B cell (primary cell): ENCODE results near the gene COLGALT1. TPM values are rescaled to one million over a fixed set of nuclear protein-coding genes. Genes with fewer than 3 reads are reported as not detected.
"Not testable (repeated sequence)": the region's sequence is repeated elsewhere in the genome, so short reads cannot be mapped to it uniquely, and the experiment has no call there.

Experiments used
- ATAC-seq: fragments of 200-7000 bp; cut with Tn5 transposase; one replicate; pipeline ENCODE4 v1.10.0; 2021; ENCODE audit warnings: low read depth, mild to moderate bottlenecking, moderate number of reproducible peaks, moderate library complexity
- CTCF ChIA-PET: fragments of 350-600 bp; sonication (Branson Sonifier 250); formaldehyde crosslinking; loops from one replicate; lab custom pipeline; 2021; ENCODE audit warnings: antibody characterized with exemption, inconsistent platforms; lab: Charles Lee
- POLR2A ChIA-PET: fragments of 350-600 bp; sonication (Branson Sonifier 250); formaldehyde crosslinking; loops from one replicate; lab custom pipeline; 2021; ENCODE audit warnings: antibody characterized with exemption; lab: Charles Lee
- DNase-seq: peaks from one replicate; pipeline ENCODE4 v3.0.0; 2013
- H2AFZ ChIP-seq: 2 replicates; pipeline ENCODE4 v1.6.1; 2012; ENCODE audit warnings: mild to moderate bottlenecking, low read depth, low read length; ENCODE audit not compliant: insufficient read depth, poor library complexity, severe bottlenecking
- H3K27ac ChIP-seq, 2 donors: 1 replicate in 1 of 2; 2 replicates in 1 of 2; pipeline ENCODE4 v1.5.1; 2012 to 2013; ENCODE audit warnings: low read length in 2 of 2, mild to moderate bottlenecking in 2 of 2, moderate library complexity in 1 of 2
- H3K27me3 ChIP-seq, 4 experiments: fragments of 200-600 bp in 1 of 4; sonication (generic) in 1 of 4; replicated peaks in 1 of 4; 1 replicate in 2 of 4; 2 replicates in 2 of 4; pipeline versions ENCODE4 v1.6.1 to v1.7.0; 2013 to 2016; ENCODE audit warnings: low read length in 3 of 4, mild to moderate bottlenecking in 2 of 4, mixed read lengths in 1 of 4, moderate library complexity in 1 of 4; ENCODE audit not compliant: insufficient read depth in 4 of 4, control insufficient read depth in 3 of 4; ENCODE audit errors: control extremely low read depth in 1 of 4
- H3K36me3 ChIP-seq, 2 experiments: replicated peaks in 1 of 2; 1 replicate in 1 of 2; 2 replicates in 1 of 2; pipeline versions ENCODE4 v1.6.1 to v1.7.1; 2013; ENCODE audit warnings: low read length in 1 of 2; ENCODE audit not compliant: insufficient read depth in 2 of 2, control insufficient read depth in 1 of 2; ENCODE audit errors: control extremely low read depth in 1 of 2, extremely low read depth in 1 of 2
- H3K4me1 ChIP-seq, 2 donors: fragments of 200-600 bp in 1 of 2; sonication (generic) in 1 of 2; 1 replicate in 1 of 2; 2 replicates in 1 of 2; pipeline versions ENCODE4 v1.5.1 to v1.6.1; 2013 to 2017; ENCODE audit warnings: low read length in 2 of 2; ENCODE audit not compliant: control insufficient read depth in 2 of 2, insufficient read depth in 2 of 2
- H3K4me2 ChIP-seq: replicated peaks from 2 replicates; pipeline ENCODE3; 2012; ENCODE audit warnings: mild to moderate bottlenecking, low read depth, low read length; ENCODE audit not compliant: poor library complexity, severe bottlenecking
- H3K4me3 ChIP-seq, 5 experiments: fragments of 200-600 bp in 1 of 5; sonication (generic) in 1 of 5; 1 replicate in 3 of 5; 2 replicates in 2 of 5; pipeline versions ENCODE4 v1.5.1 to v1.7.0; 2011 to 2016; ENCODE audit warnings: low read length in 4 of 5, mild to moderate bottlenecking in 4 of 5, low read depth in 2 of 5, control low read depth in 1 of 5, moderate library complexity in 1 of 5; ENCODE audit not compliant: insufficient read depth in 1 of 5; ENCODE audit errors: control extremely low read depth in 1 of 5, extremely low read depth in 1 of 5
- H3K79me2 ChIP-seq: fragments of 200-600 bp; sonication (generic); one replicate; pipeline ENCODE4 v1.6.0; 2016; ENCODE audit warnings: low read length; ENCODE audit not compliant: control insufficient read depth, insufficient read depth
- H3K9ac ChIP-seq: fragments of 200-600 bp; sonication (generic); 2 replicates; pipeline ENCODE4 v1.6.1; 2017; ENCODE audit warnings: mild to moderate bottlenecking, low read length, moderate library complexity
- H3K9me3 ChIP-seq, 3 donors: one replicate each; pipeline versions ENCODE4 v1.6.1 to v1.7.1; 2013; ENCODE audit warnings: low read length in 2 of 3; ENCODE audit not compliant: control insufficient read depth in 2 of 3, insufficient read depth in 1 of 3; ENCODE audit errors: control extremely low read depth in 1 of 3
- H4K20me1 ChIP-seq: 2 replicates; pipeline ENCODE4 v1.6.0; 2012; ENCODE audit warnings: mild to moderate bottlenecking, low read length; ENCODE audit not compliant: insufficient read depth, control insufficient read depth, poor library complexity, severe bottlenecking
- H3K27ac Mint-ChIP-seq: one replicate; pipeline ENCODE4 v1.8.0; 2021; ENCODE audit warnings: mixed read lengths
- H3K27me3 Mint-ChIP-seq: one replicate; pipeline ENCODE4 v1.8.0; 2021; ENCODE audit warnings: mixed read lengths
- H3K4me1 Mint-ChIP-seq: one replicate; pipeline ENCODE4 v1.8.0; 2021; ENCODE audit warnings: mixed read lengths
- H3K4me3 Mint-ChIP-seq: one replicate; pipeline ENCODE4 v1.8.0; 2021; ENCODE audit warnings: mixed read lengths
- H3K9me3 Mint-ChIP-seq: one replicate; pipeline ENCODE4 v1.8.0; 2022; ENCODE audit warnings: mixed read lengths; ENCODE audit not compliant: insufficient read depth
- EZH2 ChIP-seq: IDR thresholded peaks from 2 replicates; pipeline ENCODE4 v1.6.1; 2012; ENCODE audit warnings: borderline replicate concordance, low read depth, mild to moderate bottlenecking, moderate library complexity, low read length; ENCODE audit not compliant: insufficient read depth, poor library complexity, severe bottlenecking
- WGBS: methylation state at CpG from one replicate; pipeline ENCODE4 v1.1.5; 2013; ENCODE audit warnings: missing lambda C conversion rate; ENCODE audit not compliant: insufficient coverage; 5-methylcytosine and 5-hydroxymethylcytosine counted together
- intact Hi-C: fragments of 100-400 bp; cut with micrococcal nuclease; formaldehyde crosslinking; loops from one replicate; pipeline ENCODE4 v1.10.0; 2022
- polyA minus RNA-seq: library from RNA; depleted of rRNA, polyadenylated mRNA; stranded (reverse); fragments of >200 nt; gene quantifications from 2 replicates; pipeline ENCODE4 v1.2.3, GENCODE V29; 2012
- polyA plus RNA-seq: library from polyadenylated mRNA; depleted of rRNA; stranded (reverse); fragments of >200 nt; gene quantifications from 2 replicates; pipeline ENCODE4 v1.2.3, GENCODE V29; 2012
- total RNA-seq, 2 donors: library from RNA; stranded (reverse); fragments of 120-200 nt in 1 of 2; gene quantifications; 1 replicate in 1 of 2; 2 replicates in 1 of 2; pipeline versions ENCODE4 v1.2.3 to v1.2.4, GENCODE V29; 2013 to 2022
- TF ChIP-seq, protein P1 (sequence below): fragments of 200-600 bp; IDR thresholded peaks from one replicate; pipeline ENCODE4 v1.8.0; 2022; ENCODE audit warnings: antibody characterized with exemption, mild to moderate bottlenecking

COLGALT1 gene
- total RNA-seq (108 and 109 TPM in 2 replicates), polyA plus RNA-seq (126 and 219 TPM in 2 replicates), polyA minus RNA-seq (47.3 and 69.1 TPM in 2 replicates)
- total RNA-seq (2013): 37.5 TPM

DNA sequence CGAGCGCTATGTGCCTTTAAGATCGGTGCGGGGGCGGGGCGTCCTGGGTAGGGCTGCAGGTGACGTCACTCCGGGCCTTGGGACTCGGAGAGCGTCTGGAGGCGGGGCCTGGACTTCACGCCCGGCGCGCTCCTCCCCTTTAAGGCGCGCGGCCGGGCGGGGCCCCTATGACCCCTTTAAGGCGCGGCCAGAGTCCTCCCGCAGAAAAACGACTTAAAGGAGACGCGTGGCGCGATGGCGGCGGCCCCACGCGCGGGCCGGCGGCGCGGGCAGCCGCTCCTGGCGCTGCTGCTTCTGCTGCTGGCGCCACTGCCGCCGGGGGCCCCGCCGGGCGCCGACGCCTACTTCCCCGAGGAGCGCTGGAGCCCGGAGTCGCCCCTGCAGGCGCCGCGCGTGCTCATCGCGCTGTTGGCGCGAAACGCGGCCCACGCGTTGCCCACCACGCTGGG lies at the start of gene COLGALT1:
Gene COLGALT1 (plus strand): TSS at position 170 of the 449 bp plus-strand sequence. CDS start 65 bp downstream, at position 235.
- peaks cover 18% of the 10 kb centered on the region for H3K4me1 Mint-ChIP-seq
- DNase-seq: peak; percentile 99
- TF ChIP-seq, protein P1, sequence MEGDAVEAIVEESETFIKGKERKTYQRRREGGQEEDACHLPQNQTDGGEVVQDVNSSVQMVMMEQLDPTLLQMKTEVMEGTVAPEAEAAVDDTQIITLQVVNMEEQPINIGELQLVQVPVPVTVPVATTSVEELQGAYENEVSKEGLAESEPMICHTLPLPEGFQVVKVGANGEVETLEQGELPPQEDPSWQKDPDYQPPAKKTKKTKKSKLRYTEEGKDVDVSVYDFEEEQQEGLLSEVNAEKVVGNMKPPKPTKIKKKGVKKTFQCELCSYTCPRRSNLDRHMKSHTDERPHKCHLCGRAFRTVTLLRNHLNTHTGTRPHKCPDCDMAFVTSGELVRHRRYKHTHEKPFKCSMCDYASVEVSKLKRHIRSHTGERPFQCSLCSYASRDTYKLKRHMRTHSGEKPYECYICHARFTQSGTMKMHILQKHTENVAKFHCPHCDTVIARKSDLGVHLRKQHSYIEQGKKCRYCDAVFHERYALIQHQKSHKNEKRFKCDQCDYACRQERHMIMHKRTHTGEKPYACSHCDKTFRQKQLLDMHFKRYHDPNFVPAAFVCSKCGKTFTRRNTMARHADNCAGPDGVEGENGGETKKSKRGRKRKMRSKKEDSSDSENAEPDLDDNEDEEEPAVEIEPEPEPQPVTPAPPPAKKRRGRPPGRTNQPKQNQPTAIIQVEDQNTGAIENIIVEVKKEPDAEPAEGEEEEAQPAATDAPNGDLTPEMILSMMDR: no peak
- TF ChIP-seq EZH2: no peak
- ChIA-PET CTCF (interaction anchor here (0.6 to 1.5 kb wide), 3 partner anchors 59 to 202 kb away, joined by 4 to 12 read pairs (median 5); no protein-coding TSS in a partner anchor), POLR2A (interaction anchor here (1.1 to 1.5 kb wide), 4 partner anchors 12 to 44 kb away, joined by 5 to 15 read pairs (median 7); partner anchors contain the start of gene PGLS)
- H3K27ac ChIP-seq: peak within 1 kb of the TSS; percentile 61 to 74
- H3K4me2 ChIP-seq: peak within 1 kb of the TSS; percentile 98
- no peaks in the 10 kb centered on the region for H3K9me3 ChIP-seq
- peak within 1 kb of the TSS; percentile 66 for H2AFZ ChIP-seq
- peak within 1 kb of the TSS; percentile 86 for H3K4me3 Mint-ChIP-seq
- H3K27ac Mint-ChIP-seq: peak within 1 kb of the TSS; percentile 81
- H3K27me3 Mint-ChIP-seq: no peaks in the 10 kb centered on the region
- H3K27me3 ChIP-seq: no peaks in the 10 kb centered on the region
- under 1% methylated on average over 64 of the region's 64 CpGs for WGBS
- H3K9me3 Mint-ChIP-seq: no peaks in the 10 kb centered on the region
- ATAC-seq: peak; percentile 96
- intact Hi-C loops: loop anchor here (1.0 to 10.0 kb wide), 7 partner anchors 16 to 151 kb away; partner anchors contain the start of gene BST2
- H3K79me2 ChIP-seq: peaks cover 42% of the 10 kb centered on the region
- H3K4me3 ChIP-seq: peak within 1 kb of the TSS; percentile 52 to 85 (median 78)
- peaks cover 38% of the 10 kb centered on the region for H4K20me1 ChIP-seq
- peaks cover 13 to 18% of the 10 kb centered on the region in 2 donors for H3K4me1 ChIP-seq
- H3K9ac ChIP-seq: peak within 1 kb of the TSS; percentile 84
- H3K36me3 ChIP-seq: peaks cover 1 to 36% of the 10 kb centered on the region in 2 experiments

DNA sequence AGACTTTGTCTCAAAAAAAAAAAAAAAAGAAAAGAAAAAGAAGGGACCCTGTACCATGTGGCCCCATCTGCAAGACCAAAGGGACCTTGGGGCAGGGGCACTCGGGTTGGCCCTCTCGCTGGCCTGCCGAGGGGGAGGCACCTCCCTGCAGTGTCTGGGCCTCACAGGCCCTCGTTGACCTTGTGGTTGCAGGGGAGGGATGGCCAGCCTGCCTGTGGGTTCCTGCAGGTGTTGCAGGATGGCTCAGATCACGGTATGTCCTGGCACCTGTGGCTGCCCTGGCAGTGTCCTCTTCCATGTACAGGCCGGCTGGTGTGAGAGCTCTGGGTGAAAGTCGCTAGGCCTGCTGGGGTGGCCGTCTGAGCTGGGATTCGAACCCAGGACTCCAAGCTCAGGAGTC lies 48.7 kb upstream of the COLGALT1 start:
- H4K20me1 ChIP-seq: peaks cover 29% of the 10 kb centered on the region
- POLR2A ChIA-PET: interaction anchor here (1.0 kb wide), 1 partner anchor 12 kb away, joined by 3 read pairs; no protein-coding TSS in a partner anchor
- TF ChIP-seq, protein P1: no peak
- no peak for TF ChIP-seq EZH2
- Mint-ChIP-seq H3K27ac (no peak overlapping the region), H3K4me1 (peaks cover 20% of the 10 kb centered on the region), H3K27me3 (no peaks in the 10 kb centered on the region), H3K9me3 (no peaks in the 10 kb centered on the region), H3K4me3 (no peak overlapping the region)
- peaks cover 0 to 2% of the 10 kb centered on the region in 2 experiments for H3K36me3 ChIP-seq
- no peak overlapping the region for H3K4me3 ChIP-seq
- ATAC-seq (no peak), DNase-seq (no peak)
- no peaks in the 10 kb centered on the region for H3K27me3 ChIP-seq
- H3K9me3 ChIP-seq: no peaks in the 10 kb centered on the region
- peaks cover 10 to 11% of the 10 kb centered on the region in 2 donors for H3K4me1 ChIP-seq
- CTCF ChIA-PET: interaction anchor here (0.9 kb wide), 1 partner anchor 11 kb away, joined by 5 read pairs; no protein-coding TSS in a partner anchor
- no peak overlapping the region for H3K9ac ChIP-seq
- WGBS: 81% methylated on average over 9 of the region's 9 CpGs
- H3K4me2 ChIP-seq: no peak overlapping the region
- intact Hi-C loops: no loop called here
- H3K27ac ChIP-seq: no peak overlapping the region
- peaks cover 62% of the 10 kb centered on the region for H3K79me2 ChIP-seq
- H2AFZ ChIP-seq: no peak overlapping the region

DNA sequence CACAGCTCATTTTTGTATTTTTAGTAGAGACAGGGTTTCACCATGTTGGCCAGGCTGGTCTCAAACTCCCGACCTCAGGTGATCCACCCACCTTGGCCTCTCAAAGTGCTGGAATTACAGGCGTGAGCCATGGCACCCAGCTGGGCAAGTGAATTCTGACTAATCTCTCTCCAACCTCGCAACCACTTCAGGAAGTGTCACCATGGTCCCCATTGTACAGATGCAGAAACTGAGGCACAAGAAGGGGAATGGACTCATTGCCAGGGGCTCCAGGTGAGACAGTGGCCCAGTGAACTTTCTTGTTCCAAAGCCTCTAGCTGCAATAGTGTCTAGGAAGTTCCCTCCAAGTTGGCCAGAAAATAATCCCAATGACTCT lies 46.9 kb upstream of the COLGALT1 start:
- H3K27ac ChIP-seq, ATAC-seq, H3K27me3 ChIP-seq, H3K27ac Mint-ChIP-seq, H3K9me3 ChIP-seq, H3K4me3 ChIP-seq, H3K4me3 Mint-ChIP-seq, H3K9me3 Mint-ChIP-seq, H3K4me2 ChIP-seq, POLR2A ChIA-PET, H3K27me3 Mint-ChIP-seq, DNase-seq, H3K9ac ChIP-seq, H2AFZ ChIP-seq, intact Hi-C loops, H3K36me3 ChIP-seq: not testable (repeated sequence)
- Histone ChIP-seq H3K79me2 (peaks cover 57% of the 10 kb centered on the region), H3K4me1 (peaks cover 18 to 22% of the 10 kb centered on the region in 2 donors), H4K20me1 (peaks cover 29% of the 10 kb centered on the region)
- 81% methylated on average over 3 of the region's 3 CpGs for WGBS
- CTCF ChIA-PET: interaction anchor here (0.8 kb wide), 1 partner anchor 21 kb away, joined by 3 read pairs; no protein-coding TSS in a partner anchor
- H3K4me1 Mint-ChIP-seq: peaks cover 31% of the 10 kb centered on the region
